OCI-M1 (cell line): ENCODE measurements around the gene FRMD4B.
A peak's percentile ranks its signal among the peaks of the same experiment; 100 is the strongest.

Source experiments
- DNase-seq: peaks from one replicate; lab custom pipeline; 2025; lab: John Stamatoyannopoulos, UW

The FRMD4B gene

DNA sequence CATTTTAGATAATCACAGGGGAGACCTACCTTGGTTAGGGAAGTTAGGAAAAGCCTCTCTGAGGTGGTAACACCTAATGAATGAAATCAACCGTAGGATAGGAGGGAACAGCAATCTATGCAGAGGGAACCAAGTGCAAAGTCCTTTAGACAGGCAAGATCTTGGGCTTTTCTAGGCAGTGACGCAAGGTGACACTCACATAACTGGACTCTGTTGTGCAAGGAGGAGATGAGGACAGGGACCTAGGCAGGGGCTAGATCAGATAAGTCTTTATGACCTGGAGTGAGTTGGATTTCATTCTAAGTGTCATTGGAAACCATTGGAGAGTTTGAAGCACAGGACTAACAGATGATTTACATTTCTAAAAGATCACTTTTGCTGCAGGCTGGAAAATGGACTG lies 258.9 kb downstream of the FRMD4B start:
- no peak for DNase-seq

DNA sequence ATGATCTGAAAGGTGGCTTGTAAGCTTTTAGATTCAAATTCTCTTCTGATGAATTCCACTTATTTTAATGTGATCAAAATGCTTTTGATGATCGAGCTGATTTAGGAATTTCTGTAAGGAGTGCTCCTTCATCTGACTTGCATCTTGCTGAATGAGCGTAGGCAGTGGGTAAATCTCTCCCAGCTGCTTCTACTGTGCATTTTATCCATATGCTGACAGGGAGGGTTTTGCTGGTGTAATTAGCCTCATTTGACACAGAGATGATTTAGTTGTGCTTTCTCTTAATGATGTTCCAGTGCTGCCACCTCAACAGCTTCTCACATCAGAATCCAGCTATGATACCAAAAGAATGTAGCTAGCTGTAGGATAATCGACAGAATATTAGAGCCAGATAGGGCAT lies 259.7 kb downstream of the FRMD4B start:
- no peak for DNase-seq

- no peak for DNase-seq
Observed at GRCh38 chr3:69122403-69122802, 263.5 kb downstream of the FRMD4B start, which contains the start of gene LMOD3. TSS of gene LMOD3 (minus strand) at chr3:69122595. CDS start at chr3:69122386, 209 bp downstream.

- DNase-seq, result no peak
Observed at GRCh38 chr3:69121950-69122349, 263.9 kb downstream of the FRMD4B start.

GRCh38 chr3:69121513-69121912 lies 264.4 kb downstream of the FRMD4B start:
- no peak for DNase-seq

DNA sequence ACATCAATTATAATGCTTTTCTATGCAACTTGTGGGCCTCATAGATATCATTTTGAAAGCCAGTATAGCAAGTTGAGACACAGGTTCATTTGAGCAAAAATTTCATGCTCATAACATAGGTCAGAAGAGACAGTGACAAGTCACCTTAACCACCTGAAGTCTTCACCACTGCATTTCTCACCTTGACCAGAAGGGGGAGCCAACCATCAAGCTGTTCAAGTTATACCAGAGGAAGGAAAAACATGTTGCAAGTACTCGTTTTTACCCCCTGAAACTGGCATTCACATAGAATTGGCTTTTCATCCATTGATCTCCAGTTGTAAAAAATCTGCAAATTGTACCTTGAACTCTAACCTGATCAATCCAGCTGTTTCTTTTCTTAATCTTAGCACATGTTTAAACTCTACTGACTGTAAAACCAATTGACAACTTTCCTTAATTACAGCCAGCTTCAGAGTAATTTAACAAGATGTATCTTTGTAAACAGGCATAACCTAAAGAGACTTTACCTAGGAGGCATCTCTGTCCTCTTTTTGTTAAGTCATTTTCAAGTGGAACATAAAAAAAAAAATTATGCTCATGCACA lies 264.9 kb downstream of the FRMD4B start:
- DNase-seq, result peak; percentile 80
